ENCODE results near the gene IRAK4. TPM values are rescaled to one million over a fixed set of nuclear protein-coding genes. Genes with fewer than 3 reads are reported as not detected.

Gene IRAK4
- total and polyA plus RNA-seq, 2 donors (not counting 3 experiments of a cell fraction or from before 2014, with no cell fraction given), result 10.8 to 13.1 TPM

GRCh38 chr12:43776498-43776897 is 17.7 kb downstream of the IRAK4 start:
- dilution Hi-C loops (cut with MboI; ENCODE audit: extremely low pct_ligation_motif_present, low sequenced_read_pairs), result no loop called here
- intact Hi-C loops (cut with micrococcal nuclease), result loop anchor here (1.0 to 5.0 kb wide), 2 partner anchors 106 to 161 kb away; no protein-coding TSS in a partner anchor
- peak; percentile 18 for DNase-seq (ENCODE audit: low read depth, low spot score)
- no peaks in the 10 kb centered on the region for H3K79me2 ChIP-seq (ENCODE audit: control insufficient read depth, insufficient read depth, low read length)
- POLR2A ChIA-PET, result no interaction called here
- no peak overlapping the region for H2AFZ ChIP-seq (ENCODE audit: low read depth, low read length)
- H3K27me3 ChIP-seq (ENCODE audit: control insufficient read depth in 2 of 2, insufficient read depth in 2 of 2, low read length in 2 of 2), result no peaks in the 10 kb centered on the region
- no peaks in the 10 kb centered on the region for H4K20me1 ChIP-seq (replicated peaks; ENCODE audit: control insufficient read depth, extremely low read depth, insufficient read depth, low read length)
- CTCF ChIA-PET, result interaction anchor here (1.0 to 2.5 kb wide), 4 partner anchors 10 to 106 kb away, joined by 3 to 50 read pairs (median 3); no protein-coding TSS in a partner anchor
- no TSS peak for BruUV-seq (replicated peaks)
- FAIRE-seq, result no peak
- no peak overlapping the region for H3K4me2 ChIP-seq (ENCODE audit: insufficient read depth, low read length)
- H3K36me3 ChIP-seq (ENCODE audit: control insufficient read depth in 2 of 2, extremely low read depth in 1 of 2, insufficient read depth in 2 of 2, low read length in 2 of 2), result peaks cover 7% of the 10 kb centered on the region in 2 experiments
- H3K27ac ChIP-seq (ENCODE audit: insufficient read depth, low read depth, low read length), result no peak overlapping the region
- no peak overlapping the region for H3K9ac ChIP-seq (replicated peaks; ENCODE audit: extremely low read depth, insufficient read depth, low read length)
- no peaks in the 10 kb centered on the region for H3K4me1 ChIP-seq (ENCODE audit: control insufficient read depth, extremely low read depth, insufficient read depth, low read length)
- H3K9me3 ChIP-seq (replicated peaks; ENCODE audit: control insufficient read depth, insufficient read depth, low read length), result no peaks in the 10 kb centered on the region
- no peaks in the 10 kb centered on the region for H3K9me1 ChIP-seq (replicated peaks; ENCODE audit: control insufficient read depth, extremely low read depth, insufficient read depth, low read length)
- H3K4me3 ChIP-seq (replicated peaks in 1 of 3; ENCODE audit: insufficient read depth in 1 of 3, low read depth in 1 of 3, low read length in 3 of 3), result no peak overlapping the region
- no peak for TF ChIP-seq GATA2 (IDR thresholded peaks at IDR 0.05; ENCODE audit: insufficient read depth, insufficient read length, low read depth, low read length)
- TF ChIP-seq CTCF (IDR thresholded peaks at IDR 0.05; ENCODE audit: extremely low read depth in 1 of 2, insufficient read depth in 1 of 2, low read depth in 1 of 2, low read length in 2 of 2), result peak; percentile 5 to 14

GRCh38 chr12:43786899-43787693 is 28.3 kb downstream of the IRAK4 start:
- Histone ChIP-seq H4K20me1 (replicated peaks; ENCODE audit: control insufficient read depth, extremely low read depth, insufficient read depth, low read length) (no peaks in the 10 kb centered on the region), H3K4me1 (ENCODE audit: control insufficient read depth, extremely low read depth, insufficient read depth, low read length) (no peaks in the 10 kb centered on the region), H3K9me3 (replicated peaks; ENCODE audit: control insufficient read depth, insufficient read depth, low read length) (no peaks in the 10 kb centered on the region), H3K4me2 (ENCODE audit: insufficient read depth, low read length) (no peak overlapping the region), H3K27me3 (ENCODE audit: control insufficient read depth in 2 of 2, insufficient read depth in 2 of 2, low read length in 2 of 2) (no peaks in the 10 kb centered on the region), H3K4me3 (replicated peaks in 1 of 3; ENCODE audit: insufficient read depth in 1 of 3, low read depth in 1 of 3, low read length in 3 of 3) (no peak overlapping the region), H2AFZ (ENCODE audit: low read depth, low read length) (no peak overlapping the region), H3K9me1 (replicated peaks; ENCODE audit: control insufficient read depth, extremely low read depth, insufficient read depth, low read length) (no peaks in the 10 kb centered on the region), H3K79me2 (ENCODE audit: control insufficient read depth, insufficient read depth, low read length) (no peaks in the 10 kb centered on the region), H3K27ac (ENCODE audit: insufficient read depth, low read depth, low read length) (no peak overlapping the region), H3K36me3 (ENCODE audit: control insufficient read depth in 2 of 2, extremely low read depth in 1 of 2, insufficient read depth in 2 of 2, low read length in 2 of 2) (peaks cover 2 to 8% of the 10 kb centered on the region in 2 experiments), H3K9ac (replicated peaks; ENCODE audit: extremely low read depth, insufficient read depth, low read length) (no peak overlapping the region)
- TSS peak; percentile 10 for BruUV-seq (replicated peaks)
- dilution Hi-C loops (cut with MboI; ENCODE audit: extremely low pct_ligation_motif_present, low sequenced_read_pairs) (no loop called here), intact Hi-C loops (cut with micrococcal nuclease) (no loop called here)
- FAIRE-seq (no peak), DNase-seq (ENCODE audit: low read depth, low spot score) (no peak)
- CTCF ChIA-PET, result no interaction called here
- POLR2A ChIA-PET, result no interaction called here
- no peak for TF ChIP-seq MAX (IDR thresholded peaks at IDR 0.05; ENCODE audit: insufficient read depth, insufficient read length)
- no peak for TF ChIP-seq JUN (IDR thresholded peaks at IDR 0.05; ENCODE audit: borderline replicate concordance, insufficient read depth, insufficient read length, low read depth)
- no peak for TF ChIP-seq CTCF (IDR thresholded peaks at IDR 0.05; ENCODE audit: extremely low read depth in 1 of 2, insufficient read depth in 1 of 2, low read depth in 1 of 2, low read length in 2 of 2)
- no peak for TF ChIP-seq EZH2 (IDR thresholded peaks at IDR 0.05; ENCODE audit: borderline replicate concordance, low read depth, low read length, severe bottlenecking)
- TF ChIP-seq POLR2AphosphoS5 (IDR thresholded peaks at IDR 0.05; ENCODE audit: insufficient read depth, low read depth, low read length), result no peak
- no peak for TF ChIP-seq MYC (IDR thresholded peaks at IDR 0.05; ENCODE audit: low read depth, low read length)
- no peak for TF ChIP-seq FOS (IDR thresholded peaks at IDR 0.05; ENCODE audit: borderline replicate concordance, insufficient read depth, low read length)
- TF ChIP-seq GATA2 (IDR thresholded peaks at IDR 0.05; ENCODE audit: insufficient read depth, insufficient read length, low read depth, low read length), result no peak
- TF ChIP-seq POLR2A (IDR thresholded peaks at IDR 0.05; ENCODE audit: low read depth, low read length), result no peak
